Endothelial cell of umbilical vein (primary cell): ENCODE measurements around the gene CTIF. TPM values are rescaled to one million over a fixed set of nuclear protein-coding genes. Genes with fewer than 3 reads are reported as not detected.

Experiments used
- BruUV-seq: library from RNA; stranded (reverse); fragments of 400-500 nt; replicated peaks from 2 replicates; lab custom pipeline; 2021; lab: Mats Ljungman, UMichigan
- CTCF ChIA-PET: fragments of 300-600, 350-600 bp; sonication (Branson Sonifier 250); formaldehyde crosslinking; loops from one replicate; lab custom pipeline; 2021; ENCODE audit warnings: antibody characterized with exemption, inconsistent platforms; lab: Charles Lee
- POLR2A ChIA-PET: fragments of 300-600, 350-600 bp; sonication (Branson Sonifier 250); formaldehyde crosslinking; loops from one replicate; lab custom pipeline; 2021; ENCODE audit warnings: antibody characterized with exemption, inconsistent platforms; lab: Charles Lee
- DNase-seq: peaks from one replicate; pipeline ENCODE4 v3.0.0-alpha.2; 2011; ENCODE audit warnings: low read depth, low spot score
- FAIRE-seq: peaks from 2 replicates; lab custom pipeline; 2011; peaks lifted over from hg19 to GRCh38; lab: Jason Lieb, UNC
- H2AFZ ChIP-seq: 2 replicates; pipeline ENCODE4 v1.6.0; 2012; ENCODE audit warnings: low read depth, low read length, control low read depth, inconsistent platforms
- H3K27ac ChIP-seq: 2 replicates; pipeline ENCODE4 v1.5.1; 2011; ENCODE audit warnings: low read depth, mild to moderate bottlenecking, control low read depth, low read length, moderate library complexity; ENCODE audit not compliant: insufficient read depth
- H3K27me3 ChIP-seq, 2 experiments: 2 replicates each; pipeline versions ENCODE4 v1.6.0 to v1.6.1; 2011; ENCODE audit warnings: low read length in 2 of 2, mixed read lengths in 1 of 2; ENCODE audit not compliant: control insufficient read depth in 2 of 2, insufficient read depth in 2 of 2
- H3K36me3 ChIP-seq, 2 experiments: 2 replicates in 1 of 2; 3 replicates in 1 of 2; pipeline ENCODE4 v1.5.1; 2011; ENCODE audit warnings: low read length in 2 of 2, mild to moderate bottlenecking in 1 of 2, moderate library complexity in 1 of 2; ENCODE audit not compliant: control insufficient read depth in 2 of 2, insufficient read depth in 2 of 2; ENCODE audit errors: extremely low read depth in 1 of 2
- H3K4me1 ChIP-seq: 3 replicates; pipeline ENCODE4 v1.5.1; 2011; ENCODE audit warnings: mild to moderate bottlenecking, low read length; ENCODE audit not compliant: control insufficient read depth, insufficient read depth; ENCODE audit errors: extremely low read depth
- H3K4me2 ChIP-seq: 2 replicates; pipeline ENCODE4 v1.6.1; 2011; ENCODE audit warnings: low read length, control low read depth, mixed read lengths; ENCODE audit not compliant: insufficient read depth
- H3K4me3 ChIP-seq, 3 experiments: fragments of 200-600 bp in 1 of 3; sonication (generic), shearing (Covaris generic) in 1 of 3; replicated peaks in 1 of 3; 2 replicates each; pipeline ENCODE4 v1.5.1; 2011 to 2016; ENCODE audit warnings: control low read depth in 3 of 3, low read length in 3 of 3, mild to moderate bottlenecking in 2 of 3, inconsistent platforms in 1 of 3, low read depth in 1 of 3, moderate library complexity in 1 of 3; ENCODE audit not compliant: insufficient read depth in 1 of 3
- H3K79me2 ChIP-seq: 2 replicates; pipeline ENCODE4 v1.6.0; 2012; ENCODE audit warnings: low read length, inconsistent platforms; ENCODE audit not compliant: control insufficient read depth, insufficient read depth
- H3K9ac ChIP-seq: replicated peaks from 2 replicates; pipeline ENCODE3; 2011; ENCODE audit warnings: low read length, control low read depth; ENCODE audit not compliant: insufficient read depth; ENCODE audit errors: extremely low read depth
- H3K9me1 ChIP-seq: replicated peaks from 3 replicates; pipeline ENCODE4 v1.6.0; 2011; ENCODE audit warnings: mild to moderate bottlenecking, low read length; ENCODE audit not compliant: control insufficient read depth, insufficient read depth; ENCODE audit errors: extremely low read depth
- H3K9me3 ChIP-seq: replicated peaks from 2 replicates; pipeline ENCODE4 v1.5.1; 2012; ENCODE audit warnings: low read length, inconsistent platforms; ENCODE audit not compliant: control insufficient read depth, insufficient read depth
- H4K20me1 ChIP-seq: replicated peaks from 2 replicates; pipeline ENCODE3; 2011; ENCODE audit warnings: mild to moderate bottlenecking, low read length; ENCODE audit not compliant: control insufficient read depth, insufficient read depth; ENCODE audit errors: extremely low read depth
- EZH2 ChIP-seq: IDR thresholded peaks from 2 replicates; pipeline ENCODE4 v1.6.1; 2012; ENCODE audit warnings: borderline replicate concordance, low read depth, mild to moderate bottlenecking, moderate library complexity, low read length, inconsistent platforms; ENCODE audit not compliant: severe bottlenecking
- FOS ChIP-seq: IDR thresholded peaks from 2 replicates; pipeline ENCODE4 v1.6.1; 2011; ENCODE audit warnings: mild to moderate bottlenecking, low read length, moderate library complexity, borderline replicate concordance; ENCODE audit not compliant: insufficient read depth
- GATA2 ChIP-seq: IDR thresholded peaks from 2 replicates; pipeline ENCODE4 v1.7.0; 2011; ENCODE audit warnings: low read depth, mild to moderate bottlenecking, moderate library complexity, mixed read lengths, low read length; ENCODE audit not compliant: insufficient read length, insufficient read depth
- JUN ChIP-seq: IDR thresholded peaks from 2 replicates; pipeline ENCODE4 v1.6.1; 2011; ENCODE audit warnings: borderline replicate concordance, low read depth; ENCODE audit not compliant: insufficient read length, insufficient read depth
- MYC ChIP-seq: IDR thresholded peaks from one replicate; pipeline ENCODE4 v1.6.1; 2011; ENCODE audit warnings: mild to moderate bottlenecking, low read depth, low read length
- POLR2A ChIP-seq: IDR thresholded peaks from 2 replicates; pipeline ENCODE4 v1.6.1; 2012; ENCODE audit warnings: low read depth, mild to moderate bottlenecking, control low read depth, low read length
- POLR2AphosphoS5 ChIP-seq: IDR thresholded peaks from 2 replicates; pipeline ENCODE4 v1.6.1; 2012; ENCODE audit warnings: low read depth, mild to moderate bottlenecking, control low read depth, low read length, moderate library complexity; ENCODE audit not compliant: insufficient read depth
- dilution Hi-C: fragments of 300-500 bp; cut with MboI; formaldehyde crosslinking; loops from one replicate; pipeline ENCODE4 v1.15.0; 2019; ENCODE audit warnings: low sequenced_read_pairs; ENCODE audit not compliant: extremely low pct_ligation_motif_present
- intact Hi-C: fragments of 100-400 bp; cut with micrococcal nuclease; formaldehyde crosslinking; loops from one replicate; pipeline ENCODE4 v1.10.0; 2022
- polyA plus RNA-seq, 4 experiments: library from polyadenylated mRNA; depleted of rRNA in 3 of 4; stranded (reverse) in 3 of 4; unstranded in 1 of 4; fragments of >200 nt; gene quantifications; 2 replicates each; pipeline versions ENCODE4 v1.2.1 to v1.2.3, GENCODE V29; 2011 to 2012; ENCODE audit warnings: missing spikeins in 1 of 4
- total RNA-seq: library from RNA; stranded (reverse); gene quantifications from 2 replicates; pipeline ENCODE4 v1.2.3, GENCODE V29; 2021
- TF ChIP-seq, protein P1 (sequence below): IDR thresholded peaks from 2 replicates; pipeline ENCODE4 v1.6.1; 2011; ENCODE audit not compliant: insufficient read depth, insufficient read length
- TF ChIP-seq, protein P2 (sequence below), 2 donors: IDR thresholded peaks; 1 replicate in 1 of 2; 2 replicates in 1 of 2; pipeline ENCODE4 v1.5.1; 2011; ENCODE audit warnings: low read length in 2 of 2, mild to moderate bottlenecking in 2 of 2, moderate library complexity in 2 of 2, control low read depth in 1 of 2, inconsistent platforms in 1 of 2, low read depth in 1 of 2; ENCODE audit not compliant: insufficient read depth in 1 of 2; ENCODE audit errors: extremely low read depth in 1 of 2

The CTIF gene
- total and polyA plus RNA-seq, 2 donors (not counting 3 experiments of a cell fraction or from before 2014, with no cell fraction given), result 20.9 to 57.7 TPM

DNA sequence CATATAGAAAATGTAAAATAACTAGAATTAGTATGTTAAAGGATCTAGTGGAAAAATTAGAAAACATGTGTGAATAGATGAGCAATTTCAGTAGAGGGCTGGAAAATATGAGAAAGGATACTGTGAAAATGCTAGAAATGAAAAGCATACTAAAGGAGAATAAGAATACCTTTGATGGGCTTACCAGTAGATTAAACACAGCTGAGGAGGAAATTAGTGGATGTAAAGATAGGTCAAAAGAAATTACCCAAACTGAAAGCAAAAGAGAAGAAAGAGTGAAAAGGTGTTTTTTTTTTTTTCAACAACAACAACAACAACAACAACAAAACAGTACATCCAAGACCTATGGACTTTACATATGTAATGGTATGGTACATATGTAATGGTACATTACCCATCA lies 41.0 kb upstream of the CTIF start:
- no peaks in the 10 kb centered on the region for H3K36me3 ChIP-seq
- no peaks in the 10 kb centered on the region for H3K27me3 ChIP-seq
- dilution Hi-C loops, result no loop called here
- no peak for DNase-seq
- H3K4me1 ChIP-seq, result peaks cover 12% of the 10 kb centered on the region
- no peak overlapping the region for H3K27ac ChIP-seq
- intact Hi-C loops, result no loop called here
- H3K9ac ChIP-seq, result no peak overlapping the region
- no peak overlapping the region for H2AFZ ChIP-seq
- no peaks in the 10 kb centered on the region for H3K9me3 ChIP-seq
- CTCF ChIA-PET, result no interaction called here
- BruUV-seq, result no TSS peak
- H3K9me1 ChIP-seq, result no peaks in the 10 kb centered on the region
- no peak for FAIRE-seq
- H3K4me2 ChIP-seq, result no peak overlapping the region
- POLR2A ChIA-PET, result no interaction called here
- H3K4me3 ChIP-seq, result no peak overlapping the region
- TF ChIP-seq, protein P1, sequence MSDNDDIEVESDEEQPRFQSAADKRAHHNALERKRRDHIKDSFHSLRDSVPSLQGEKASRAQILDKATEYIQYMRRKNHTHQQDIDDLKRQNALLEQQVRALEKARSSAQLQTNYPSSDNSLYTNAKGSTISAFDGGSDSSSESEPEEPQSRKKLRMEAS, result no peak
- TF ChIP-seq GATA2 (no peak), EZH2 (no peak), FOS (no peak), POLR2AphosphoS5 (no peak), MYC (no peak), JUN (no peak), POLR2A (no peak)
- TF ChIP-seq, protein P2, sequence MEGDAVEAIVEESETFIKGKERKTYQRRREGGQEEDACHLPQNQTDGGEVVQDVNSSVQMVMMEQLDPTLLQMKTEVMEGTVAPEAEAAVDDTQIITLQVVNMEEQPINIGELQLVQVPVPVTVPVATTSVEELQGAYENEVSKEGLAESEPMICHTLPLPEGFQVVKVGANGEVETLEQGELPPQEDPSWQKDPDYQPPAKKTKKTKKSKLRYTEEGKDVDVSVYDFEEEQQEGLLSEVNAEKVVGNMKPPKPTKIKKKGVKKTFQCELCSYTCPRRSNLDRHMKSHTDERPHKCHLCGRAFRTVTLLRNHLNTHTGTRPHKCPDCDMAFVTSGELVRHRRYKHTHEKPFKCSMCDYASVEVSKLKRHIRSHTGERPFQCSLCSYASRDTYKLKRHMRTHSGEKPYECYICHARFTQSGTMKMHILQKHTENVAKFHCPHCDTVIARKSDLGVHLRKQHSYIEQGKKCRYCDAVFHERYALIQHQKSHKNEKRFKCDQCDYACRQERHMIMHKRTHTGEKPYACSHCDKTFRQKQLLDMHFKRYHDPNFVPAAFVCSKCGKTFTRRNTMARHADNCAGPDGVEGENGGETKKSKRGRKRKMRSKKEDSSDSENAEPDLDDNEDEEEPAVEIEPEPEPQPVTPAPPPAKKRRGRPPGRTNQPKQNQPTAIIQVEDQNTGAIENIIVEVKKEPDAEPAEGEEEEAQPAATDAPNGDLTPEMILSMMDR (IDR thresholded peaks at IDR 0.05; ENCODE audit: extremely low read depth in 1 of 2, insufficient read depth in 1 of 2, low read depth in 1 of 2, low read length in 2 of 2), result no peak
- H4K20me1 ChIP-seq, result no peaks in the 10 kb centered on the region
- H3K79me2 ChIP-seq, result no peaks in the 10 kb centered on the region
